BJ (cell line): ENCODE results near the gene P2RY11. TPM values are rescaled to one million over a fixed set of nuclear protein-coding genes. Genes with fewer than 3 reads are reported as not detected.

Experiments used
- CTCF ChIA-PET: fragments of 350-600 bp; formaldehyde crosslinking; extraction: SDS; loops from one replicate; lab custom pipeline; 2021; ENCODE audit warnings: antibody characterized with exemption, inconsistent platforms; lab: Yijun Ruan, JAX
- POLR2A ChIA-PET: fragments of 300-600 bp; sonication (Branson Sonifier 250); formaldehyde crosslinking; extraction: SDS; loops from one replicate; lab custom pipeline; 2021; ENCODE audit warnings: antibody characterized with exemption; lab: Charles Lee
- DNase-seq: peaks from one replicate; pipeline ENCODE4 v3.0.0-alpha.2; 2011; ENCODE audit warnings: low read depth
- H3K27me3 ChIP-seq: 2 replicates; pipeline ENCODE4 v1.6.0; 2011; ENCODE audit warnings: low read length; ENCODE audit not compliant: control insufficient read depth, insufficient read depth
- H3K36me3 ChIP-seq: 2 replicates; pipeline ENCODE4 v1.5.1; 2011; ENCODE audit warnings: low read length; ENCODE audit not compliant: control insufficient read depth, insufficient read depth
- H3K4me3 ChIP-seq: 2 replicates; pipeline ENCODE4 v1.5.1; 2011; ENCODE audit warnings: low read depth, mild to moderate bottlenecking, control low read depth, low read length
- CTCF ChIP-seq: IDR thresholded peaks from 2 replicates; pipeline ENCODE4 v1.5.1; 2011; ENCODE audit warnings: low read depth, mild to moderate bottlenecking, control low read depth, inconsistent platforms, low read length, moderate library complexity; ENCODE audit not compliant: insufficient read depth
- polyA plus RNA-seq: library from polyadenylated mRNA; depleted of rRNA; stranded (reverse); fragments of >200 nt; gene quantifications from 2 replicates; pipeline ENCODE4 v1.2.3, GENCODE V29; 2011

The P2RY11 gene
- polyA plus RNA-seq, 1 experiment: 2.4 TPM

GRCh38 chr19:10084803-10085202, 26.7 kb upstream of the P2RY11 start:
- Histone ChIP-seq H3K27me3 (no peaks in the 10 kb centered on the region), H3K36me3 (peaks cover 7% of the 10 kb centered on the region), H3K4me3 (no peak overlapping the region)
- CTCF ChIA-PET: interaction anchor here (1.0 kb wide), 1 partner anchor 12 kb away, joined by 3 read pairs; no protein-coding TSS in a partner anchor
- no peak for TF ChIP-seq CTCF
- no peak for DNase-seq
- POLR2A ChIA-PET: no interaction called here

GRCh38 chr19:10085641-10086590, 25.6 kb upstream of the P2RY11 start, which contains the start of gene SHFL:
Gene SHFL, plus strand, starts transcription at chr19:10086317. Its CDS starts 111 bp downstream, at chr19:10086428.
- H3K4me3 ChIP-seq: peak within 1 kb of the TSS; percentile 99
- ChIA-PET CTCF (no interaction called here), POLR2A (no interaction called here)
- no peak for TF ChIP-seq CTCF
- H3K36me3 ChIP-seq: peaks cover 9% of the 10 kb centered on the region
- H3K27me3 ChIP-seq: no peaks in the 10 kb centered on the region
- no peak for DNase-seq

GRCh38 chr19:10086591-10087192, 24.8 kb upstream of the P2RY11 start:
- Histone ChIP-seq H3K36me3 (peaks cover 10% of the 10 kb centered on the region), H3K4me3 (peak overlapping the region; percentile 99), H3K27me3 (no peaks in the 10 kb centered on the region)
- no peak for DNase-seq
- ChIA-PET POLR2A (no interaction called here), CTCF (no interaction called here)
- no peak for TF ChIP-seq CTCF

- CTCF ChIA-PET: no interaction called here
- TF ChIP-seq CTCF: no peak
- POLR2A ChIA-PET: no interaction called here
- Histone ChIP-seq H3K27me3 (no peaks in the 10 kb centered on the region), H3K36me3 (peaks cover 13% of the 10 kb centered on the region), H3K4me3 (peak overlapping the region; percentile 99)
- no peak for DNase-seq
Observed at GRCh38 chr19:10087296-10088061, 24.0 kb upstream of the P2RY11 start.
